ENCODE data around the gene HDGFL3.

DNA sequence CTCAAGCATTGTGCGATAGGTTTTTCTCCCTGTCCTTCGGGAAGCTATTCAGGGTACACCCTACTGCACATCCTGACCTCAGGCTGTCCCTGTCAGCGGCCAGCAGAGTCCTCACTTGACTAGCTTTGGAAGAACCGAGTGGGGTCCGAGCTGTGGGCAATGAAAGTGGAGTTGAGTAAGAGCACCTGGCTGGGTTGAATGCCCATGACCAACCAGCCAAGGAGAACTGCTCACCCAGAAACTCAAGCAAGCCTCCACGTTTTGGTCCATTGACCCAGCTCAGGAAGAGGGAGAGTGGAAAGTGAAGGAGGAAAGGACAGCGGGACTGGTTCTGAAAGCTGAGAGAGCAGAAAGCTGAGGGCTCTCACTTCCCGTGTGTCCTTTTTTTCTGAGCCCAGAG, 36.0 kb upstream of the HDGFL3 start:
- TF ChIP-seq, protein P1, sequence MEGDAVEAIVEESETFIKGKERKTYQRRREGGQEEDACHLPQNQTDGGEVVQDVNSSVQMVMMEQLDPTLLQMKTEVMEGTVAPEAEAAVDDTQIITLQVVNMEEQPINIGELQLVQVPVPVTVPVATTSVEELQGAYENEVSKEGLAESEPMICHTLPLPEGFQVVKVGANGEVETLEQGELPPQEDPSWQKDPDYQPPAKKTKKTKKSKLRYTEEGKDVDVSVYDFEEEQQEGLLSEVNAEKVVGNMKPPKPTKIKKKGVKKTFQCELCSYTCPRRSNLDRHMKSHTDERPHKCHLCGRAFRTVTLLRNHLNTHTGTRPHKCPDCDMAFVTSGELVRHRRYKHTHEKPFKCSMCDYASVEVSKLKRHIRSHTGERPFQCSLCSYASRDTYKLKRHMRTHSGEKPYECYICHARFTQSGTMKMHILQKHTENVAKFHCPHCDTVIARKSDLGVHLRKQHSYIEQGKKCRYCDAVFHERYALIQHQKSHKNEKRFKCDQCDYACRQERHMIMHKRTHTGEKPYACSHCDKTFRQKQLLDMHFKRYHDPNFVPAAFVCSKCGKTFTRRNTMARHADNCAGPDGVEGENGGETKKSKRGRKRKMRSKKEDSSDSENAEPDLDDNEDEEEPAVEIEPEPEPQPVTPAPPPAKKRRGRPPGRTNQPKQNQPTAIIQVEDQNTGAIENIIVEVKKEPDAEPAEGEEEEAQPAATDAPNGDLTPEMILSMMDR (IDR thresholded peaks at IDR 0.05): no peak
- TF ChIP-seq POLR2A (IDR thresholded peaks at IDR 0.05): no peak
